ENCODE results near the gene SERPINE2.

SERPINE2 gene

GRCh38 chr2:224039080-224039769 is at the start of gene SERPINE2:
TSS of gene SERPINE2 (minus strand) at chr2:224039286. CDS start at chr2:224001900, 37,386 bp downstream.
- Histone ChIP-seq H3K4me3 (ENCODE audit: low read depth, low read length) (peak within 1 kb of the TSS; percentile 61), H3K27ac (no peak within 1 kb of the TSS), H3K36me3 (replicated peaks) (no peaks in the 10 kb centered on the region), H3K27me3 (replicated peaks) (no peaks in the 10 kb centered on the region)
- peak; percentile 62 for TF ChIP-seq CTCF (IDR thresholded peaks at IDR 0.05; ENCODE audit: low read depth, low read length, missing control alignments)
- in situ Hi-C loops (cut with HindIII; ENCODE audit: low pct_ligation_motif_present, low sequenced_read_pairs) = no loop called here
- DNase-seq = peak; percentile 37

GRCh38 chr2:224086226-224086914 is 47.3 kb upstream of the SERPINE2 start:
- no peaks in the 10 kb centered on the region for H3K36me3 ChIP-seq (replicated peaks)
- in situ Hi-C loops (cut with HindIII; ENCODE audit: low pct_ligation_motif_present, low sequenced_read_pairs) = no loop called here
- H3K27ac ChIP-seq = peak overlapping the region; percentile 67
- H3K4me3 ChIP-seq (ENCODE audit: low read depth, low read length) = no peak overlapping the region
- no peaks in the 10 kb centered on the region for H3K27me3 ChIP-seq (replicated peaks)
- no peak for TF ChIP-seq CTCF (IDR thresholded peaks at IDR 0.05; ENCODE audit: low read depth, low read length, missing control alignments)
- DNase-seq = peak; percentile 90

- TF ChIP-seq CTCF (IDR thresholded peaks at IDR 0.05; ENCODE audit: low read depth, low read length, missing control alignments) = no peak
- Histone ChIP-seq H3K36me3 (replicated peaks) (no peaks in the 10 kb centered on the region), H3K4me3 (ENCODE audit: low read depth, low read length) (no peak overlapping the region), H3K27me3 (replicated peaks) (no peaks in the 10 kb centered on the region), H3K27ac (peak overlapping the region; percentile 67)
- DNase-seq = no peak
- in situ Hi-C loops (cut with HindIII; ENCODE audit: low pct_ligation_motif_present, low sequenced_read_pairs) = no loop called here
Observed at GRCh38 chr2:224085811-224086210, 46.7 kb upstream of the SERPINE2 start.

- DNase-seq = peak; percentile 71
- Histone ChIP-seq H3K36me3 (replicated peaks) (no peaks in the 10 kb centered on the region), H3K4me3 (ENCODE audit: low read depth, low read length) (no peak overlapping the region), H3K27ac (peak overlapping the region; percentile 67), H3K27me3 (replicated peaks) (no peaks in the 10 kb centered on the region)
- no peak for TF ChIP-seq CTCF (IDR thresholded peaks at IDR 0.05; ENCODE audit: low read depth, low read length, missing control alignments)
- in situ Hi-C loops (cut with HindIII; ENCODE audit: low pct_ligation_motif_present, low sequenced_read_pairs) = no loop called here
Observed at GRCh38 chr2:224085246-224085645, 46.2 kb upstream of the SERPINE2 start.

GRCh38 chr2:224084266-224084892 is 45.3 kb upstream of the SERPINE2 start:
- Histone ChIP-seq H3K27ac (no peak overlapping the region), H3K36me3 (replicated peaks) (no peaks in the 10 kb centered on the region), H3K27me3 (replicated peaks) (no peaks in the 10 kb centered on the region), H3K4me3 (ENCODE audit: low read depth, low read length) (no peak overlapping the region)
- no peak for TF ChIP-seq CTCF (IDR thresholded peaks at IDR 0.05; ENCODE audit: low read depth, low read length, missing control alignments)
- in situ Hi-C loops (cut with HindIII; ENCODE audit: low pct_ligation_motif_present, low sequenced_read_pairs) = no loop called here
- no peak for DNase-seq
